LNCaP clone FGC (cell line): Measurements from ENCODE around the gene DYNC1I1.

ENCODE experiments used
- DNase-seq: peaks from one replicate; pipeline ENCODE4 v3.0.0-alpha.2; 2011; ENCODE audit warnings: low read depth
- H3K4me3 ChIP-seq: 2 replicates; pipeline ENCODE4 v1.5.1; 2011; ENCODE audit warnings: mild to moderate bottlenecking, low read depth, low read length, control low read depth
- TF ChIP-seq, protein P1 (sequence below): IDR thresholded peaks from 2 replicates; pipeline ENCODE4 v1.5.1; 2012; ENCODE audit warnings: mild to moderate bottlenecking; ENCODE audit not compliant: control insufficient read depth, insufficient read depth; ENCODE audit errors: extremely low read depth

DYNC1I1 gene

DNA sequence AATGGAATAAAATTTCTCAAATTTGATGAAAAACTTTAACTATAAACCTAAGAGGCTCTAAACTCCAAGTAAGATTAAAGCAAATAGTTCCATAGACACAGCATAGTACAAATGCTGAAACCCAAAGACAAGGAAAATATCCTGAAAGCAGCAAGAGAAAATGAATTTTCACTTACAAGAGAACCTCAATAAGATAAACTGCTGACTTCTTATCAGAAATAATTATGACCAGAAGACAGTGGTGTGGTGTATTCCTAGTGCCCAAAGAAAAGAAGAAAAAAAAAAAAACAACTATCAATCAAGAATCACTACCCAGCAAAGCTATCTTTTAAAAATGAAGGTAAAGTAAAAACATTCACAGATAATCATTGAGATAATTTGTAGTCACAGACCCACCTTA lies 106.3 kb downstream of the DYNC1I1 start:
- DNase-seq, result no peak
- TF ChIP-seq, protein P1, sequence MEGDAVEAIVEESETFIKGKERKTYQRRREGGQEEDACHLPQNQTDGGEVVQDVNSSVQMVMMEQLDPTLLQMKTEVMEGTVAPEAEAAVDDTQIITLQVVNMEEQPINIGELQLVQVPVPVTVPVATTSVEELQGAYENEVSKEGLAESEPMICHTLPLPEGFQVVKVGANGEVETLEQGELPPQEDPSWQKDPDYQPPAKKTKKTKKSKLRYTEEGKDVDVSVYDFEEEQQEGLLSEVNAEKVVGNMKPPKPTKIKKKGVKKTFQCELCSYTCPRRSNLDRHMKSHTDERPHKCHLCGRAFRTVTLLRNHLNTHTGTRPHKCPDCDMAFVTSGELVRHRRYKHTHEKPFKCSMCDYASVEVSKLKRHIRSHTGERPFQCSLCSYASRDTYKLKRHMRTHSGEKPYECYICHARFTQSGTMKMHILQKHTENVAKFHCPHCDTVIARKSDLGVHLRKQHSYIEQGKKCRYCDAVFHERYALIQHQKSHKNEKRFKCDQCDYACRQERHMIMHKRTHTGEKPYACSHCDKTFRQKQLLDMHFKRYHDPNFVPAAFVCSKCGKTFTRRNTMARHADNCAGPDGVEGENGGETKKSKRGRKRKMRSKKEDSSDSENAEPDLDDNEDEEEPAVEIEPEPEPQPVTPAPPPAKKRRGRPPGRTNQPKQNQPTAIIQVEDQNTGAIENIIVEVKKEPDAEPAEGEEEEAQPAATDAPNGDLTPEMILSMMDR, result no peak
- H3K4me3 ChIP-seq, result no peak overlapping the region

DNA sequence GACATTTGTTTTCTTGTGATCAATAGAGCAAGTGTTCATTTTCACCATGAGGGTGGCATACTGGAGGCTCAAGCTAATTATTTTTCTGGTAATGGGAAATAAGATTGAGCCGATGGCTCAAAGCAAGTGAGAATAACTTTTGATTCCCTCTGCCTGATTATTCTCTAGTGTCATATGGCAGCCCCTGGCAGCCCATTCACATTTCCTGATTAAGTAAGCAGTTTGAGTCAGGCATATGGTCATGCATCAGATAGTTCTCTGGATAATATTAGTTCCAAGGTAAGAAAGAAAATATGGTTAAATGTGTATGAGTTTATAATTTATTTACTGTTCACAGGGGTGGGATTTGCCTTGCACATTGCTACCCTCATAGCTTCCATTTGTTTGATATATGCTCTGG lies 109.2 kb downstream of the DYNC1I1 start:
- no peak overlapping the region for H3K4me3 ChIP-seq
- no peak for DNase-seq
- TF ChIP-seq, protein P1, result no peak

DNA sequence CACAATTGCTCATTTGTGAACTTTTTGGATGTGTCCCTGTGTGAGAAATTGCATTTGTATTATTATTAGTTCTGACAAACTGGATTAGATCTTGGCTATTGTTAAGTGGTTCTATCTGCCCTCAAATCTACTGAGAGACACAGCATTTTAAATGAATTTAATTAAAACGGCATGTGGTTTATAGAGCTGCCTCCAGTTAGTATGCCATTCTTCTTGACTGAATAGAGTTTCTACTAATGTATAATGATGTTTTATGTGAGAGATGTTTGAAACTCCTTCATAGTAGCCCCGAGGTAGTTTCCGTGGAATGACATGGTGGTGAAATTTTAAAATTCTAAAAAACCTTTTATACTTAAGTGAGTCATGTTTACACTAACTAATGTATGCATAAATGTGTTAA lies 110.9 kb downstream of the DYNC1I1 start:
- no peak overlapping the region for H3K4me3 ChIP-seq
- DNase-seq, result no peak
- TF ChIP-seq, protein P1, result no peak

DNA sequence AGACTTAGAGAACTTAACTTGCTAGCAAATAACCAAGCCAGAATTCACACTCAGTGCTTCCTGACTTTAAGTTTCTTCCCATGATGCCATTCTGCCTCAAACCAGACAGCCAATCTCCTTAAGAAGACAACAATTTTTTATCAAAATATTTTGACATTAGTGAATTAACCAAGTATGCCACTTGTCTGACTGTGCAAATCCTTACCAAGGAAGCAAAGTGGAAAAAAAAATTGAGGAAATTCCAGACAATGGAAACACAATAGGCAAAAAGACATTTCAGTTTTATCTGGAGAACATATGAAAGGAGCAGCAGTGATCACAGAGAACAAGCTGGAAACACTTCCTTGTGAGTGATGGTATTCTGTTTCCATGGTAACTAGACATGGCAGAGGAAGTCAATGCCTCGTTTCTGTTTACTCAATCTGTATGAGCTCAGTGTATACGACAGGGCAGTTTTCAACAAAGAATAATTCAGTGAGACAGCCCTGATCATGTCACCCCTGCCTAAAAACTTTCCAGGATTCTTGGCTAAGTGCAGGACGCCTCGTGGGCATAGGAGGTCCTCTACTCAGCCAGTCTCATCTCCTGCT lies 114.2 kb downstream of the DYNC1I1 start:
- H3K4me3 ChIP-seq, result no peak overlapping the region
- TF ChIP-seq, protein P1, result no peak
- DNase-seq, result peak; percentile 23

DNA sequence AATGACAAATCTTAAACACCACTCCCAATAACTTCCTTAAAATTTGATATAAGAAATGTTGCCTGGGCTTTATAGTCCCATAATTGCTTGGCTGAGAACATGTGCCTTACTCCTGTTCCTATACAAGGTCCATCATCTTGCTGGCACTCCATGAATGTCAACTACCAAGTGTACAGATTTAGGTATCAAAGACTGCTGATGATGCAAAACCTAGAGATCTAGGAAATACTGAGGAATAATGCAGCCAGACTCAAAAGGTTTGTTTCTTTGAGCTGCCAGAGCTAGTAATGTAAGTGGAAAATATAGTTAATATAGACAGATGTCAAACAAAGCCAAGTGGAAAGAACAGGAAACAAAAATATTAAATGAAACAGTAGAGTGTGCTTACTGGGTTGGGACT lies 121.1 kb downstream of the DYNC1I1 start:
- TF ChIP-seq, protein P1, result no peak
- H3K4me3 ChIP-seq, result no peak overlapping the region
- DNase-seq, result no peak

DNA sequence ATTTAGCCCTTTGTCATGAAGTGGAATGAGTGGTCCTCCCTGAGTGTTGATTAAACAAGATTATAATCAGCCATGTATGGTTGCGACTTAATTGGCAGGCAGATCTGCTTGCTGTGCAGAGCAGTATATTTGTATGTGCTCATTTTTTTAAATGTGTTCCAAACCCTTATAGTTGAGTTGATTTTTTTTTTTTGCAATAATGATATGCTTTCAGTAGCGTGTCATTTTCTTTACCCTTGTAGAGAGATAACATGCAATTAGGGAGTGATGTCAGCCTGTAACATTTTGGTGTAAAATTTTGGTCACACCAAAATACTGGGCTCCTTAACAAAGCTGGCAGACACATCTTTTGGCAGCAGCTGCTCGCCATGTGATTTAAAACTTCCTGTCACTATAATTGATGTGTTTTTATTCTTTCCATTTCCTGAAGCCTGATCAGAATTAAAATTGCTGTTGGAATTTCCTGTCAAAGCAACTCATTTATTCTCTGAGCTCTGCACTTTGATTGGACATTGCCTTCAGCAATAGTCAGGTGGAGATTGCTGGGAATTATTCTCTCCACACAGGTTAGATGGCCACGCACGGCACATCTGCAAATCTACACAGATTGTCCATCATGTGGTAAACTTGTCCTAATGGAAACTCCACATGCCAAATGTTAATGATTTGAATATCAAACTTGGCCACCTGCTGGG lies 125.3 kb downstream of the DYNC1I1 start:
- no peak for DNase-seq
- TF ChIP-seq, protein P1, result no peak
- H3K4me3 ChIP-seq, result no peak overlapping the region
